Measurements from ENCODE around the gene DTWD2.

The DTWD2 gene

DNA sequence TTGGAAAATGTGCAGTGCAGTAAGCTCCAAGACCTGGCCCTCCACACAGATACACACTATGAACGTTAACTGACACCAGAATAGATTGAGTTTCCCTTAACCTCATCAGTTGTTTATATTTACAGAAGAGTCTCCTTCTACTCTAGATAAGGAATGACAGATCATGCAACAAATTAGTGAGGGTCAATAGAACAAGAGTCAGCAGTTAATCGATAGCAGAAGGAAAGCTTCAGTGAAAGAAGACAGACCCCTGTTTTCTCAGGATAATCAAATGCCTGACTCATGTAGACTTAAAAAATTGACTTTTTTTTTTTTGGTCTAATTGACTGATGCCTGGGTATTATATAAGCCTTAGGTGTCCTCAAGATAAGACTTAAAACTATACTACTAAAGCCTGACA lies 179.9 kb downstream of the DTWD2 start:
- no peak for TF ChIP-seq ZFX (IDR thresholded peaks at IDR 0.05)
- TF ChIP-seq, protein P1, sequence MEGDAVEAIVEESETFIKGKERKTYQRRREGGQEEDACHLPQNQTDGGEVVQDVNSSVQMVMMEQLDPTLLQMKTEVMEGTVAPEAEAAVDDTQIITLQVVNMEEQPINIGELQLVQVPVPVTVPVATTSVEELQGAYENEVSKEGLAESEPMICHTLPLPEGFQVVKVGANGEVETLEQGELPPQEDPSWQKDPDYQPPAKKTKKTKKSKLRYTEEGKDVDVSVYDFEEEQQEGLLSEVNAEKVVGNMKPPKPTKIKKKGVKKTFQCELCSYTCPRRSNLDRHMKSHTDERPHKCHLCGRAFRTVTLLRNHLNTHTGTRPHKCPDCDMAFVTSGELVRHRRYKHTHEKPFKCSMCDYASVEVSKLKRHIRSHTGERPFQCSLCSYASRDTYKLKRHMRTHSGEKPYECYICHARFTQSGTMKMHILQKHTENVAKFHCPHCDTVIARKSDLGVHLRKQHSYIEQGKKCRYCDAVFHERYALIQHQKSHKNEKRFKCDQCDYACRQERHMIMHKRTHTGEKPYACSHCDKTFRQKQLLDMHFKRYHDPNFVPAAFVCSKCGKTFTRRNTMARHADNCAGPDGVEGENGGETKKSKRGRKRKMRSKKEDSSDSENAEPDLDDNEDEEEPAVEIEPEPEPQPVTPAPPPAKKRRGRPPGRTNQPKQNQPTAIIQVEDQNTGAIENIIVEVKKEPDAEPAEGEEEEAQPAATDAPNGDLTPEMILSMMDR (conservative IDR thresholded peaks at IDR 0.05), result no peak
- no peak overlapping the region for H3K27ac ChIP-seq

DNA sequence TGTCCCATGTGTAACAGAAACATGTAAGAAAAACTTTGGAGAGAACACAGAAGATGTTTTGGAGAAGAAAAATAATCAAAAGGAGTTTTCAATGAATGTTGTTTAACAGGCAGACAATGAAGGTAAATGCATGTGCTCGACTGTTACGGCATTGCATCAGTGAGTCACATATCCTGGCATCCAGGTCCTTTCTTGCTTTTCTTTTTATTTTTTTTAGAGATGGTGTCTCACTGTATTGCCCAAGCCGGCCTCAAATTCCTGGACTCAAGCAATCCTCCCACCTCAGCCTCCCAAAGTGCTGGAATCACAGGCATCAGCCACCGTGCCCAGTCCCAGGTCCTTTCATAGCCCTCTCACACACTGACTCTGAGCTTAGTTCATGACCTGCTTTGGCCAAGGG lies 181.8 kb downstream of the DTWD2 start:
- no peak overlapping the region for H3K27ac ChIP-seq
- TF ChIP-seq, protein P1 (conservative IDR thresholded peaks at IDR 0.05), result no peak
- TF ChIP-seq ZFX (IDR thresholded peaks at IDR 0.05), result no peak

DNA sequence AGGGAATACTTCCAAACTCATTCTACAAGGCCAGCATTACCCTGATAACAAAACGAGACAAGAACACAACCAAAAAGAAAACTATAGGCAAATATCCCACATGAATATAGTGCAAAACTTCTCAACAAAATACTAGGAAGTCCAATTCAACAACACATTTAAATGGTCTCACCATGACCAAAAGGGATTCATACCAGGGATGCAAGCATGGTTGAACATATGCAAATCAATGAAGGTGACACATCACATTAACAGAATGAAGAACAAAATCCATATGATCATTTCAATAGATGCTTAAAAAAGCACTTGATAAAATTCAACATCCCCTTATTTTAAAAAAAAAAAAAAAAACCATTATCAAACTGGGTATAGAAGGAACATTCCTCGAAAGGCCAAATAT lies 186.0 kb downstream of the DTWD2 start:
- TF ChIP-seq ZFX (IDR thresholded peaks at IDR 0.05), result no peak
- TF ChIP-seq, protein P1 (conservative IDR thresholded peaks at IDR 0.05), result no peak
- H3K27ac ChIP-seq, result no peak overlapping the region

DNA sequence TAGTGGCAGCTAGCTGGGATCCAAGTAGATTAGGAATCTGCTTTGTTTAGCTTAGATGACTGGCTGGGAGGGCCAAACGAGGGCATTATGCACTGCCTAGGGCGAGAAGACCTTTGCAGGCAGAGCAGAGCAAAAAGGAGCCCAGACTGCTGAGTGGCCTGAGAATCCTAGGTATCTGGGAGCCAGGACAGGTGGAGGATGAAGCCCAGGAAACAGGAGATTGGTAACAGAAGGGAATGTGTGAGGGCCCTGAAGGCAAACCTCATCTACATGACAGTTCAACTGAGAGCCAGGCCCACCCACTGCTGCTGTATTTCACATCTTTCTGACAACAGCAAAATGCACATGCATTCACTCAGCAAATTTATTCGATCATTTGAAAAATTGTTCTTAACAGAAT lies 192.3 kb downstream of the DTWD2 start:
- TF ChIP-seq, protein P1 (conservative IDR thresholded peaks at IDR 0.05), result no peak
- TF ChIP-seq ZFX (IDR thresholded peaks at IDR 0.05), result no peak
- H3K27ac ChIP-seq, result no peak overlapping the region

DNA sequence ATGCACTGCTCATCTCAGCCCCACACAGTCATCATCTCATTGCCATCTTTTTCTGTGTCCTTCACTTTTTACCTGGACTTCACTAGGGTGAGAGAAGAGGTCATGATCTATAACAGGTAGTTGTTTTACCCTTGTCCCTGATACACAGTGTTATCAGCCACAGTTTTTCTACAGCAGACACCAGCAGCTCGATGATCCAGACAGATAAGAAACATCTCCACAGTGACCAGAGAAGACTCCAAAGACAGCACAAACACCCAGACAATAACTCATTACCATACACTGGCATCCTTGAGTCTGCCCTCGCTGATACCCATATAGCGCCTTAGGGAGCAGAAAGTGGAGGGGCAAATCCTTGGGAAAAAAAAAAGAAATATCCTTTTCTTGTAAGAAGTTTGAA lies 194.1 kb downstream of the DTWD2 start:
- no peak for TF ChIP-seq ZFX (IDR thresholded peaks at IDR 0.05)
- TF ChIP-seq, protein P1 (conservative IDR thresholded peaks at IDR 0.05), result no peak
- no peak overlapping the region for H3K27ac ChIP-seq

DNA sequence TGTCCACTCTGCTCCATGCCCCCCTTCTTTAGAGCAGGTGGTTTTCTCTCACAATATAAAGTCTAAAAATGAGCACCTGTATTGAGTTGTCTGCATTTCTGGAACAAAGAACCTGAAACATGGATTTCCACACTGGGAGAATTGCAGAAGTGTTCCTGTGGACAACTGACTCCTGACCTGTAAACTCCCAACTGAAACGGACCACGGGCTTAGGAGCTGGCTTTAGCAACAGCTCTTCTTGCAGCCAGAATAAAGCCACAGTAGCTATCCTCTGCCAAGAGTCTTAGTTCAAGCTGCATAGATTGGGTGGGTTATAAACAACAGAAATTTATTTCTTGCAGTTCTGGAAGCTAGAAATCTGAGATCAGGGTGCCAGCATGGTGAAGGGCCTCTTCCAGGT lies 194.7 kb downstream of the DTWD2 start:
- TF ChIP-seq, protein P1 (conservative IDR thresholded peaks at IDR 0.05), result no peak
- no peak overlapping the region for H3K27ac ChIP-seq

DNA sequence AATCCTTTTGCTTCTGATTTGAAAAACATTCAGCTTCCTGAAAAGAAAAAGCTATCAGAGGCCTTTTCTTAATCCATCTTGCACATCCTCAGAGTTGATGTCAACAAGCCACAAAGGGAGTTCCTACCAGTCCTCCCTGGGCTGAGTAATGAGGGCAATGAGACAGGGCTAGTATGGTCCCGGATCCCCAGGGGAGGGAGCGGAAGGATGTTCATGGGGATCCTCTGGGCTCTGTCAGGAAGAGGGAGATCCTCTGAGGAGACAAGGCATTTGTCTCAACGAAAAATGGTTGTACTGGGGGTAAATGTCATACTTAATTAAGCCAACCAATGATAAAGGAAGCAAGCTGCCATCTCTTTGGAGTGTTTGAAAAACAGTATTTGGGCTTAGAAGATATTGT lies 195.3 kb downstream of the DTWD2 start:
- H3K27ac ChIP-seq, result no peak overlapping the region
- no peak for TF ChIP-seq ZFX (IDR thresholded peaks at IDR 0.05)
- TF ChIP-seq, protein P1 (conservative IDR thresholded peaks at IDR 0.05), result no peak
